Mesodermal cell (in vitro differentiated cells): ENCODE data around the gene TYRP1.

Experiments used
- H3K27ac ChIP-seq: 2 replicates; pipeline ENCODE4 v1.7.0; 2013; ENCODE audit warnings: mild to moderate bottlenecking, low read depth, low read length, moderate library complexity; ENCODE audit not compliant: severe bottlenecking
- H3K36me3 ChIP-seq: 2 replicates; pipeline ENCODE4 v1.7.1; 2013; ENCODE audit warnings: mild to moderate bottlenecking, low read length, moderate library complexity; ENCODE audit not compliant: control insufficient read depth, insufficient read depth
- H3K4me1 ChIP-seq: one replicate; pipeline ENCODE4 v1.7.1; 2013; ENCODE audit warnings: mild to moderate bottlenecking, low read length; ENCODE audit not compliant: insufficient read depth, control insufficient read depth, poor library complexity, severe bottlenecking
- H3K4me3 ChIP-seq: 2 replicates; pipeline ENCODE4 v1.7.0; 2013; ENCODE audit warnings: low read length, control low read depth, mild to moderate bottlenecking; ENCODE audit not compliant: insufficient read depth, poor library complexity, severe bottlenecking; ENCODE audit errors: extremely low read depth
- H3K9me3 ChIP-seq: 2 replicates; pipeline ENCODE4 v1.7.1; 2013; ENCODE audit warnings: mild to moderate bottlenecking, low read length, moderate library complexity; ENCODE audit not compliant: control insufficient read depth
- WGBS, 2 experiments: methylation state at CpG; one replicate each; pipeline ENCODE4 v1.1.5; 2013; ENCODE audit warnings: missing lambda C conversion rate in 2 of 2; ENCODE audit not compliant: insufficient coverage in 2 of 2; 5-methylcytosine and 5-hydroxymethylcytosine counted together

TYRP1 gene

DNA sequence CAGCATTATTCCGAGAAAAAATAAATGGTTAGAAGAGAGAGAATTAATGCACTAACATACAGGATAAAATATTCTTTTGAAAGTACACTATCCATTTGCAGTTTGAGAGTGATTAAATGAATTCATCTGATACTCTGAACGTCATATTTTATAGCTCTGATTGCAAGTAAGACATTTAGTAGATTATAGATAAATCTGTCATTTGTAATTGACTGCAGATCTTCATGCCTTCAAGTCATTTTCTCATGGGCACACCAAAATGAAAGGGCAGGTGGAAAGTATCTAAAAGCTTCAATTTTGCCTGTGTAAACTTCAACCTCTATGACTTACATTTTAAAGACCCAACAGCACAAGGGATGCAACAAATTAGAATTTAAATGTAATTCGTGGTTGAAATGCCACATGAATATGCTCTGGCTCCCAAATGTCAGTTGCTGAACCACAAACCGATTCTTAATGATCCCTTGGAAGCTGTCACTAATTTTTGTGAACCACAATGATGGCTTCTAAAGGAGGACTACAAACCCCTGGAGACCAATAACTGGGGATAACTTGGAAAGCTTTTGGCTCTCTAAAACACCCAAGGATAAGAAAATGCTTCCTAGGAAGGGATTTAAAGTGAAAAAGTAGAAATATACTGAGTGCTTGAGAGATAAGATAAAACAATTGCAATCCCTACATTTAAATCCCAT, 3.9 kb downstream of the TYRP1 start:
- Histone ChIP-seq H3K9me3 (no peaks in the 10 kb centered on the region), H3K27ac (no peak overlapping the region), H3K36me3 (no peaks in the 10 kb centered on the region), H3K4me3 (no peak overlapping the region), H3K4me1 (no peaks in the 10 kb centered on the region)
- 84 to 100% methylated on average over 2 of the region's 4 CpGs for WGBS, 2 experiments

DNA sequence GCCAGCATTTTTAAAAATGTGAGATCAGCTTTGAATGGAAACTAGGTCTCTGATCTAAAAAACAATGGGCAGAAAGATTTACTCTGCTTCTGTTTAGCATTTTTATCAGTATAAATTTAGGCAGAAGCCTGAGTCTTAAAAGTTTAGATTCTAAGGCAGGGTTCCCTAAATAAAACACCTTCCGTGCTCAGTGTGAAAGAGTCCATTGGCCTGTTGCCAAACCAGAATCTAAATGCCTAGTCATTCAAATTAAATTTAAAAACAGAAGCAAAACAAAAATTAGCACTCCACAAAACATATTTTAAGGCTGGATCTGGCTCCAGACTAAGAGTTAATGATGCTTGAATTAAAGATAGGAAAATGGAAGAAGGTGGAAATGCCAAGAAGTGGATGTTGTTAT, 4.5 kb downstream of the TYRP1 start:
- no peaks in the 10 kb centered on the region for H3K9me3 ChIP-seq
- no peaks in the 10 kb centered on the region for H3K4me1 ChIP-seq
- H3K27ac ChIP-seq, result peak overlapping the region; percentile 17
- no peaks in the 10 kb centered on the region for H3K36me3 ChIP-seq
- WGBS, 2 experiments, result 80 to 100% methylated on average over 1 of the region's 1 CpG
- H3K4me3 ChIP-seq, result no peak overlapping the region

DNA sequence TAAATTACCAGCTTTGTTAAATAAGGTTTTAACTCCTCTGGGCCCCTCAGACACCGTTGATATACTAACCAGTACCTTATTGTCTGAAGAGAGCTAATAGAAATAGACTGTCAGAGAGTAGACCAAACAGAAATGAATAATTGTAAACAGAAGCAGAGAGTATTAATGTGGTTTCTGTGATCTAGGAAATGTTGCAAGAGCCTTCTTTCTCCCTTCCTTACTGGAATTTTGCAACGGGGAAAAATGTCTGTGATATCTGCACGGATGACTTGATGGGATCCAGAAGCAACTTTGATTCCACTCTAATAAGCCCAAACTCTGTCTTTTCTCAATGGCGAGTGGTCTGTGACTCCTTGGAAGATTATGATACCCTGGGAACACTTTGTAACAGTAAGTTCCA, 5.1 kb downstream of the TYRP1 start:
- peak overlapping the region; percentile 82 for H3K27ac ChIP-seq
- WGBS, 2 experiments, result no CpG with 5 or more reads among the region's 4 CpGs
- H3K36me3 ChIP-seq, result no peaks in the 10 kb centered on the region
- no peaks in the 10 kb centered on the region for H3K9me3 ChIP-seq
- no peak overlapping the region for H3K4me3 ChIP-seq
- H3K4me1 ChIP-seq, result no peaks in the 10 kb centered on the region

DNA sequence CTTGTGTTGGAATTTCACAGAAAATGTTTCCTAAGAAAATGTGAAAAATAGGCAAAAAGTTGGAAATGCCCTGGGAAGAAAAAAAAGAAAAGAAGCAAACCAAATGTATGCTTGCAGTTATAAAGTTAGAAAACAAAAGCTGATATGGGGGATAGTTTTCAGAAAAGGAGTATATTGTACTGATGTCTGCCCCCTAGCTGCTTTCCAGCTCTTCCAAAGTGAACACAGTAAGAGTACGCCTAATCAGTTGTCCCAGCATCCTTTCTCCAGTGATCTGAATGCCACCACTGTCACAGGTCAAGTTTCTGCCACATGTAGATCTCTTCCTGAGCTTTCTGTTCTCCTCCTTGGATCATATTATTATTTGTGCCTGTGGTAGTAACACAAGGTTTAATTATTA, 5.8 kb downstream of the TYRP1 start:
- H3K9me3 ChIP-seq, result no peaks in the 10 kb centered on the region
- H3K4me1 ChIP-seq, result no peaks in the 10 kb centered on the region
- 100% methylated on average over 1 of the region's 1 CpG for WGBS, 2 experiments
- peak overlapping the region; percentile 82 for H3K27ac ChIP-seq
- no peak overlapping the region for H3K4me3 ChIP-seq
- H3K36me3 ChIP-seq, result no peaks in the 10 kb centered on the region

DNA sequence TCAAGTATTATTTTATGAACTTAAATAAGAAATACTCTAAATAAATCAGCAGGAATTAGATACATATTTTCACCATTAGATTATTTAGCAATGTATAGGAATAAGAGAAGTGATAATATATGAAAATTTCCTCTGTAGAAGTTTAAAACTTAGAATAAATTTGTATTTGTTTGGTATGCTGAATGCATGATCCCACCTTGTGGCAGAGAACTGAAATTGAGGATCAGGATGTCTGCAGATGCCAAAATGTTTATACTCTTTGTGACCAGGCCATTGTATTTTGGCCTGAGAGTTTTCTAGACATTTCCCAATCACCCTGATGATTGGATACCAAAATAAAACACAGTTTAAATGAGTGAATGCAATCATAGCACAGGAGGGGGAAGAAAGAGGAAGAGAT, 6.3 kb downstream of the TYRP1 start:
- Histone ChIP-seq H3K9me3 (no peaks in the 10 kb centered on the region), H3K27ac (no peak overlapping the region)

DNA sequence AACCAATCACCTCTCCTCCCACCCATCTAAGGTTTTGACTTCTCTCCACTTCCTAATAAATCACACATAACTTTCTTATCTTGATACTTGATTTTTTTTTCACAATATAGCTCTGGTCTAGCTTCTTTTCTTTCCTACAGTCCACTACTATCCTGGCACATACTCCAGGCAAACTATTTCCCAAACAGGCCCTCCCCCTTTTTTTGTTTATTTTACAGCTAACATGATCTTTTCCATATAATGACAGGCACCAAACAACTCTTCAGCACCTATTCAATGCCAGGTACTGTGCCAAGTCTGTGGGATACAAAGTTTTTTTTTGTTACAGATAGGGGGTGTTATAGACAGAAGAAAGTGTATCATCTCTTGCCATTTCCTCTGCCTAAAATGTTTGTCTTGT, 7.9 kb downstream of the TYRP1 start:
- no peaks in the 10 kb centered on the region for H3K36me3 ChIP-seq
- no peak overlapping the region for H3K4me3 ChIP-seq
- no peaks in the 10 kb centered on the region for H3K4me1 ChIP-seq
- H3K27ac ChIP-seq, result no peak overlapping the region
- no peaks in the 10 kb centered on the region for H3K9me3 ChIP-seq

More for the DNA sequence above, 6.3 kb downstream of the TYRP1 start:
- H3K4me3 ChIP-seq, result no peak overlapping the region
- no peaks in the 10 kb centered on the region for H3K36me3 ChIP-seq
- no peaks in the 10 kb centered on the region for H3K4me1 ChIP-seq

DNA sequence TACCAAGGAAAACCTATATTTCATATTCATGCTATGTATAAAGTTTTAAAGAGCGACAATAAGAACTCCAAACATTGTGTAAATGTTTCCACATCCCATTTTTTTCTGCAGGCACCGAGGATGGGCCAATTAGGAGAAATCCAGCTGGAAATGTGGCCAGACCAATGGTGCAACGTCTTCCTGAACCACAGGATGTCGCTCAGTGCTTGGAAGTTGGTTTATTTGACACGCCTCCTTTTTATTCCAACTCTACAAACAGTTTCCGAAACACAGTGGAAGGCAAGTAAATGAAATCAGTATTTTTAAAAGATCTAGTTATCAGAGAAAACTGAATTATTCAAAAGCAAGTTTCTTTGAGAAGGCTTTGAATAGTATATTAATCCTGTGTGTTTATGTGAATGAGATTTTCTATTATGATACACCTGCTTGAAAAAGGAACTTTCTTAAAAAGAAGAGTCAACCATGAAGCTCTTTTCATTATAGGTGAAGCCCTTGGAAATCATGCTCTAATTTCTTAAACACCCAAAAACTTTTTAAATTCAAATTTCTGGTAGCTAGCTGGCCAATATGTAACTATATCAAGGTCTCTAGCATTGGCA, 9.1 kb downstream of the TYRP1 start:
- 0% methylated on average over 1 of the region's 6 CpGs; no CpG with 5 or more reads in 1 of the 2 experiments for WGBS, 2 experiments
- H3K27ac ChIP-seq, result no peak overlapping the region
- H3K36me3 ChIP-seq, result no peaks in the 10 kb centered on the region

DNA sequence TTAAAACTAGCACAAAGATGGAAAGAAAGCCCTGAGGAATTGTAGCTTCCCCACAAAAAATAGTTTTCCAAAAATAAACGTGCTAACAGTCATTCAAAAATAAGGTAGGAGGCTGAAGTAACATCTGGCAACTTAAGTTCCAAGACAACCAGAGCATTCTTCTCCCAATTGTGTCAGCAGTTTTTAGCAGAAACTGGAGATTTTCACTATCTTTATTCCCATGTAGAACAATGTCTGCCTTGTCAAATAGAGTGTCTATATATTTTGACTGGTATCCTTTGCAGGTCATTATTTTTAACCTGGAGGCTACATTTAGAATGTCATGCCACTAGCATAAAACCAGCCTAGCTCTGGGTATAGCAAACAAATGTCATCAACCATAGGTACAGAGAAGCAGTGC, 10.8 kb downstream of the TYRP1 start:
- no peak overlapping the region for H3K27ac ChIP-seq
- H3K4me1 ChIP-seq, result peaks cover 3% of the 10 kb centered on the region
- H3K4me3 ChIP-seq, result no peak overlapping the region
- H3K9me3 ChIP-seq, result no peaks in the 10 kb centered on the region
- WGBS, 2 experiments, result 60% methylated on average over 1 of the region's 1 CpG; no CpG with 5 or more reads in 1 of the 2 experiments
- H3K36me3 ChIP-seq, result no peaks in the 10 kb centered on the region

More for the DNA sequence above, 9.1 kb downstream of the TYRP1 start:
- no peaks in the 10 kb centered on the region for H3K4me1 ChIP-seq
- H3K4me3 ChIP-seq, result no peak overlapping the region
- H3K9me3 ChIP-seq, result no peaks in the 10 kb centered on the region

DNA sequence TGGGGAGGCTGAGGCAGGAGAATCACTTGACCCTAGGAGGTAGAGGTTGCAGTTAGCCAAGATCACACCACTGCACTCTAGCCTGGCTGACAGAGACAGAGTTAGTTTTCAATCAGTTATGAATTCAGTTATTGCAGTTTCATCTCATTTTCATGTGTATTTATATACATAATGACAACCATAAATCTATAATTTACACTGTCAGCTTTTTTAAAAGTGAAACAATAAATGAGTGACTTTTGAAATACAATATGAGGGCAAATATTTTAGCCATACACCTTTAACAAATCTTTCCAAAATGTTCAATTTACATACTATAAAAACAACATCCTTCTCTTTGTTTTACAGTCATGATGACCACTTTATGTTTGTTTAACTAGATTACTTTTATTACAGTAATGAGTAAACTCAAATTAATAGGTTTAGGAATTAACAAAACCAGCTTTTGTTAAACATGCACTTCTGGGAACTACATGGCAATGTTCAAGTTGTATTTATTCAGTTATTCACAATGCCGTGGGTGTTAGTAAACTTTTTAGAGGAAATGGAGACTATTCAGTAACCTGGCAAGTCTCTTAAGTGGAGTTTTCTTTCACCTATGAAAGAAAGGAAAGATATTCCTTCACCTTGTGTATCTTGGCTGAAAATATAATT, 12.7 kb downstream of the TYRP1 start:
- H3K4me3 ChIP-seq, result no peak overlapping the region
- H3K9me3 ChIP-seq, result no peaks in the 10 kb centered on the region
- no peaks in the 10 kb centered on the region for H3K36me3 ChIP-seq
- WGBS, 2 experiments, result no CpG with 5 or more reads among the region's 1 CpG
- H3K27ac ChIP-seq, result no peak overlapping the region
- peaks cover 3% of the 10 kb centered on the region for H3K4me1 ChIP-seq

DNA sequence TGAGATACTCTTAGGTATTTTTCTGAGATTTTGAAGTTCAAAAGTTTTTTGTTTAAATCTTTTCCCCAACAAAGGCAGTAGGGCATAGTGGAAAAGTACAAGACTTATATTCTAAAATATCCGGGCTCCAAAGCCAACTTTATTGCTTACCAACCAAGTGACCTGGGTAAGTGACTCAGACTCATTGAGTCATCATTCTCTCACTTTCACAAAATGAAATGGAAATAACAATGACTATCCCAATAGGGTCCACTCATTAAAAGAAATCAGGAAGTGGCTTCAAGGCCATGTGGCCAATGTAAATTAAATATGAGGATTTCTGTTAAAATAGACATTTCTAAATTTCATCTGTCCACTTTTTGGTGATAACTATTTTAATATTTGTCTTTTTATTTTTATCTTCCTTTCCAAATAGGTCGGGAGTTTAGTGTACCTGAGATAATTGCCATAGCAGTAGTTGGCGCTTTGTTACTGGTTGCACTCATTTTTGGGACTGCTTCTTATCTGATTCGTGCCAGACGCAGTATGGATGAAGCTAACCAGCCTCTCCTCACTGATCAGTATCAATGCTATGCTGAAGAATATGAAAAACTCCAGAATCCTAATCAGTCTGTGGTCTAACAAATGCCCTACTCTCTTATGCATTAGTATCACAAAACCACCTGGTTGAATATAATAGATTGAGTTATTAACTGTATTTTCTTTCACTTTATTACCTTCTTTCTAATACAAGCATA, 15.5 kb downstream of the TYRP1 start:
- Histone ChIP-seq H3K4me3 (no peak overlapping the region), H3K9me3 (no peaks in the 10 kb centered on the region), H3K4me1 (peaks cover 3% of the 10 kb centered on the region), H3K27ac (peak overlapping the region; percentile 11), H3K36me3 (no peaks in the 10 kb centered on the region)
- WGBS, 2 experiments, result 90 to 100% methylated on average over 1 to 4 of the region's 5 CpGs
